Endothelial cell (in vitro differentiated cells): ENCODE results near the gene FAM222B. TPM values are rescaled to one million over a fixed set of nuclear protein-coding genes. Genes with fewer than 3 reads are reported as not detected.
"Not testable (repeated sequence)": the region's sequence is repeated elsewhere in the genome, so short reads cannot be mapped to it uniquely, and the experiment has no call there.

Experiments
- DNase-seq: peaks from one replicate; pipeline ENCODE4 v3.0.0; 2021; ENCODE audit warnings: low spot score
- H3K27ac Mint-ChIP-seq: one replicate; pipeline ENCODE4 v1.8.0; 2021; ENCODE audit warnings: mixed read lengths, inconsistent platforms; ENCODE audit not compliant: unreplicated experiment
- H3K27me3 Mint-ChIP-seq: one replicate; pipeline ENCODE4 v1.8.0; 2021; ENCODE audit warnings: mild to moderate bottlenecking, moderate library complexity, mixed read lengths, inconsistent platforms; ENCODE audit not compliant: unreplicated experiment
- H3K36me3 Mint-ChIP-seq: one replicate; pipeline ENCODE4 v1.8.0; 2021; ENCODE audit warnings: mild to moderate bottlenecking, low read depth, mixed read lengths, inconsistent platforms; ENCODE audit not compliant: unreplicated experiment
- H3K4me1 Mint-ChIP-seq: one replicate; pipeline ENCODE4 v1.8.0; 2021; ENCODE audit warnings: mild to moderate bottlenecking, mixed read lengths, inconsistent platforms; ENCODE audit not compliant: unreplicated experiment
- H3K4me3 Mint-ChIP-seq: one replicate; pipeline ENCODE4 v1.8.0; 2021; ENCODE audit warnings: mild to moderate bottlenecking, mixed read lengths, inconsistent platforms; ENCODE audit not compliant: unreplicated experiment
- H3K9me3 Mint-ChIP-seq: one replicate; pipeline ENCODE4 v1.8.0; 2021; ENCODE audit warnings: mixed read lengths, inconsistent platforms; ENCODE audit not compliant: unreplicated experiment
- total RNA-seq: library from RNA; stranded (reverse); fragmentation: NEBNext Ultra II Directional; extraction: Animal tissue kit (Norgen Biotek cat#: 25700); gene quantifications from one replicate; pipeline ENCODE4 v1.2.1, GENCODE V29; 2021; ENCODE audit not compliant: unreplicated experiment
- TF ChIP-seq, protein P1 (sequence below): fragments of 200-600 bp; sonication (generic); IDR thresholded peaks from one replicate; pipeline ENCODE4 v1.5.0; 2021; ENCODE audit warnings: antibody characterized with exemption; ENCODE audit not compliant: unreplicated experiment

The FAM222B gene
- total RNA-seq, 1 donor from 2014 or later, result 69.9 TPM

DNA sequence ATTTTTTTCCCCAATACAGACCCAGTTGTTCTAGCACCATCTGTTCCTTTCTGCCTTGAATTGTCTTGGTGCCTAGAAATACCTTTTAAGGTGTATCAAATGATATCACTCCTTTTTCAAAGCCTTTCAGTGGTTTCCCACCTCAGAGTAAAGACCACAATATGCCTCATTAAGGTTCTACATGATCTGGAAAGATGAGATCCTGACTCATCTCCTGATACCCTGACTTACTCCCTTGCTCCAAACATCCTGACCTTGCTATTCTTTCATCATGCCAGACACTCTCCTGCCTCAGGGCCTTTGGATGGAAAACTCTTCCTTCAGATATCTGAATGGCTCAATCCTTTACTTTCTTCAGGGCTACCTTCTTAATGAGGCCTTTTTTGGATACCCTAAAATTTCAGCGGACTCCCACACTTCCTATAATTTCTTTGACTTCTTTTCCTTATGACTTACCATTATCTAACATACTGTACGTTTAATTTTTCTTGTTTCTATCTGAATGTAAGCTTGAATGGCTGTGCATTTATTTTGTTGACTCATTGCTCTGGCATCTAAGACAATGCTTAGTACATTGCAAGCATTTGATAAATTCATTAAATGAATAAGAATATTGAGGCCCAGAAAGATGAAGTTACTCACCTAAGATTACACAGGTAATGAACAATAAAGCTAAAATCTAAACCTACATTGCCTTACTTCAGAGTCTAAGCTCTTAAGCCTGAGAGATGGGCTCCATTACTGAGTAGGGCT, 35.7 kb upstream of the FAM222B start:
- Mint-ChIP-seq H3K4me3 (no peak overlapping the region), H3K4me1 (no peaks in the 10 kb centered on the region), H3K27ac (no peak overlapping the region), H3K27me3 (peaks cover 1% of the 10 kb centered on the region), H3K36me3 (peaks cover 37% of the 10 kb centered on the region), H3K9me3 (no peaks in the 10 kb centered on the region)
- no peak for DNase-seq
- TF ChIP-seq, protein P1, sequence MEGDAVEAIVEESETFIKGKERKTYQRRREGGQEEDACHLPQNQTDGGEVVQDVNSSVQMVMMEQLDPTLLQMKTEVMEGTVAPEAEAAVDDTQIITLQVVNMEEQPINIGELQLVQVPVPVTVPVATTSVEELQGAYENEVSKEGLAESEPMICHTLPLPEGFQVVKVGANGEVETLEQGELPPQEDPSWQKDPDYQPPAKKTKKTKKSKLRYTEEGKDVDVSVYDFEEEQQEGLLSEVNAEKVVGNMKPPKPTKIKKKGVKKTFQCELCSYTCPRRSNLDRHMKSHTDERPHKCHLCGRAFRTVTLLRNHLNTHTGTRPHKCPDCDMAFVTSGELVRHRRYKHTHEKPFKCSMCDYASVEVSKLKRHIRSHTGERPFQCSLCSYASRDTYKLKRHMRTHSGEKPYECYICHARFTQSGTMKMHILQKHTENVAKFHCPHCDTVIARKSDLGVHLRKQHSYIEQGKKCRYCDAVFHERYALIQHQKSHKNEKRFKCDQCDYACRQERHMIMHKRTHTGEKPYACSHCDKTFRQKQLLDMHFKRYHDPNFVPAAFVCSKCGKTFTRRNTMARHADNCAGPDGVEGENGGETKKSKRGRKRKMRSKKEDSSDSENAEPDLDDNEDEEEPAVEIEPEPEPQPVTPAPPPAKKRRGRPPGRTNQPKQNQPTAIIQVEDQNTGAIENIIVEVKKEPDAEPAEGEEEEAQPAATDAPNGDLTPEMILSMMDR, result no peak

DNA sequence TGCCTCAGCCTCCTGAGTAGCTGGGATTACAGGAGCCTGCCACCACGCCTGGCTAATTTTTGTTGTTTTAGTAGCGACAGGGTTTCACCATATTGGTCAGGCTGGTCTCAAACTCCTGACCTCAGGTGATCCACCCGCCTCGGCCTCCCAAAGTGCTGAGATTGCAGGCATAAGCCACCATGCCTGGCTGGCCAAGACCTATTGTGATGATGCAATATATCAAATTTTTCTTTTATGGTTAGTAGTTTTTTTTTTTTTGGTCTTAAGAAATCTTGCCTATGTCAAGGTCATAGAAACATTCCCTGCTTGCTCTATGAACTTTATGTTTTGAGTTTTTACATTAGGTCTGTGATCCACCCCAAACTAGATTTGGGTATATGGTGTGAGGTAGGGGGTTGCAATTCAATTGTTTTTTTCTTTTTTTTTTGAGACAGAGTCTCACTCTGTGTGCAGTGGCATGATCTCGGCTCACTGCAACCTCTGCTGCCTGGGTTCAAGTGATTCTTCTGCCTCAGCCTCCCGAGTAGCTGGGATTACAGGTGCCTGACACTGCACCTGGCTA, 34.6 kb upstream of the FAM222B start:
- H3K36me3 Mint-ChIP-seq, result peaks cover 26% of the 10 kb centered on the region
- not testable (repeated sequence) for H3K9me3 Mint-ChIP-seq, H3K27me3 Mint-ChIP-seq, H3K4me3 Mint-ChIP-seq, DNase-seq, H3K27ac Mint-ChIP-seq, H3K4me1 Mint-ChIP-seq

DNA sequence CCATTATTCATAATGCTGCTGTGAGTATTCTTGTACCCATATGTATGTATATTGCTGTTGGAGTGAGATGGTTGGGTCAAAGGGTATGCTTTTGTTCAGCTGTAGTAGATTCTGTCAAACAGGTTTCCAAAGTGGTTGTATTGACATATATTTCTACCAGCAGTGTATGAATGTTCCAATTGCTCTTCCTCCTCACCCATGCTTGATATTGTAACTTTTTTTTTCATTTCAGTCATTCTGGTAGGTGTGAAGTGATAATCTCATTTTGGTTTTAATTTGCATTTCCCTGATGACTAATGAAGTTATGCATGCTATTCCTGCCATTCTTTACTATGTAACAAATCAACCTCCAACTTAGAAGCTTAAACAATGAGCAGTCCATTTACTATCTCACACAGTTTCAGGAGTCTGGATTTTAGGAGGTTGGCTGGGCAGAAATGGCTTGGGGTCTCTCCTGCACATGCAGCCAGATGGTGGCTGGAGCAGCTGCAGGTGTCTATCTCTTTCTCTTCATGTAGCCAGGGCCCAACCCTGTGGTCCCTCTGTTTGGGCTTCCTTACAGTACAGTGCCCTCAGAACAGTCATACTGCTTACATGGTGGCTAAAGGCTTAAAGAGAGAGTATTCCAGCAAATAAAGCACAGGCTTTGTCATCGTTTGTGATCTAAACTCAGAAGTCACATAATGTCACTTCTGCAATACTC, 33.4 kb upstream of the FAM222B start:
- peaks cover 1% of the 10 kb centered on the region for H3K27me3 Mint-ChIP-seq
- H3K4me3 Mint-ChIP-seq, result no peak overlapping the region
- no peak overlapping the region for H3K27ac Mint-ChIP-seq
- H3K36me3 Mint-ChIP-seq, result peaks cover 14% of the 10 kb centered on the region
- no peaks in the 10 kb centered on the region for H3K9me3 Mint-ChIP-seq
- TF ChIP-seq, protein P1, result no peak
- H3K4me1 Mint-ChIP-seq, result peaks cover 4% of the 10 kb centered on the region
- DNase-seq, result no peak

DNA sequence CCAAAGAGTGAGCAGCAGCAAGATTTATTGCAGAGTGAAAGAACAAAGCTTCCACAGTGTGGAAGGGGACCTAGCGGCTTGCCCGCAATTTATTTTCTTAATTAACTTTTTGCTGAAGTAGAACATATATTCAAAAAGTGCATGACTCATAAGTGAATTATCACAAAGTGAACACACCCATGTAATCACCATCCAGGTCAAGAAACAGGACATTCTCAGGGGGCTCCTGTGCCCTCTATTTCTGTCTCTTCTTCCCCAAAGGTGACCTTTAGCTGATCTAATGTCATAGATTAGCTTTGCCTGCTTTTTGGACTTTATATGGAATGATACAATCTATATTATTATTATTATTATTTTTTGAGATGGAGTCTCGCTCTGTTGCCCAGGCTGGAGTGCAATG, 32.2 kb upstream of the FAM222B start:
- Mint-ChIP-seq H3K9me3 (no peaks in the 10 kb centered on the region), H3K36me3 (peaks cover 7% of the 10 kb centered on the region), H3K27me3 (peaks cover 1% of the 10 kb centered on the region), H3K27ac (no peak overlapping the region), H3K4me3 (no peak overlapping the region), H3K4me1 (peaks cover 4% of the 10 kb centered on the region)
- TF ChIP-seq, protein P1, result no peak
- no peak for DNase-seq

DNA sequence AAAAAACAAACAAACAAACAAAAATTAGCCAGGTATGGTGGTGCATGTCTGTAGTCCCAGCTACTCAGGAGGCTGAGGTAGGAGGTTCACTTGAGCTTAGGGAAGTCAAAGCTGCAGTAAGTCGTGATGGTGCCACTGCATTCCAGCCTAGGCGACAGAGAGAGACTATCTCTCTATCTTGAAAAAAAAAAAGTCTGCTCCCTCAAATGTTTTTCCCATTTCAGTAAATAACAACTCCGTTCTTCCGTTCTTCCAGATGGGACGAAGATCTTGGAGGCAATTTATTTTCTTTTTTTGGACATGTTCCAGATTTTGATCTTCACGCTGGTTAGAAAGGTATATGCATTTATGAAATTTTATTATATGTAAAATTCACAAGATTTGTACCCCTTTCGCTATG, 31.2 kb upstream of the FAM222B start:
- H3K4me1 Mint-ChIP-seq, result peaks cover 4% of the 10 kb centered on the region
- no peak overlapping the region for H3K27ac Mint-ChIP-seq
- TF ChIP-seq, protein P1, result no peak
- DNase-seq, result no peak
- peak overlapping the region; percentile 37 for H3K4me3 Mint-ChIP-seq
- peaks cover 7% of the 10 kb centered on the region for H3K36me3 Mint-ChIP-seq
- no peaks in the 10 kb centered on the region for H3K9me3 Mint-ChIP-seq
- H3K27me3 Mint-ChIP-seq, result peaks cover 1% of the 10 kb centered on the region
